ENCODE measurements around the gene TMEM252.

GRCh38 chr9:68533678-68534077, 7.0 kb downstream of the TMEM252 start:
- no peak for TF ChIP-seq CTCF (IDR thresholded peaks at IDR 0.05; ENCODE audit: insufficient read depth, low read depth, low read length)
- TF ChIP-seq EZH2 (IDR thresholded peaks at IDR 0.05; ENCODE audit: insufficient read depth, low read length), result no peak

All from astrocyte (in vitro differentiated cells and primary cell).